ENCODE data around the gene CSHL1. TPM values are rescaled to one million over a fixed set of nuclear protein-coding genes. Genes with fewer than 3 reads are reported as not detected.

Gene CSHL1
- total RNA-seq, 2 experiments from 2014 or later, result not detected

DNA sequence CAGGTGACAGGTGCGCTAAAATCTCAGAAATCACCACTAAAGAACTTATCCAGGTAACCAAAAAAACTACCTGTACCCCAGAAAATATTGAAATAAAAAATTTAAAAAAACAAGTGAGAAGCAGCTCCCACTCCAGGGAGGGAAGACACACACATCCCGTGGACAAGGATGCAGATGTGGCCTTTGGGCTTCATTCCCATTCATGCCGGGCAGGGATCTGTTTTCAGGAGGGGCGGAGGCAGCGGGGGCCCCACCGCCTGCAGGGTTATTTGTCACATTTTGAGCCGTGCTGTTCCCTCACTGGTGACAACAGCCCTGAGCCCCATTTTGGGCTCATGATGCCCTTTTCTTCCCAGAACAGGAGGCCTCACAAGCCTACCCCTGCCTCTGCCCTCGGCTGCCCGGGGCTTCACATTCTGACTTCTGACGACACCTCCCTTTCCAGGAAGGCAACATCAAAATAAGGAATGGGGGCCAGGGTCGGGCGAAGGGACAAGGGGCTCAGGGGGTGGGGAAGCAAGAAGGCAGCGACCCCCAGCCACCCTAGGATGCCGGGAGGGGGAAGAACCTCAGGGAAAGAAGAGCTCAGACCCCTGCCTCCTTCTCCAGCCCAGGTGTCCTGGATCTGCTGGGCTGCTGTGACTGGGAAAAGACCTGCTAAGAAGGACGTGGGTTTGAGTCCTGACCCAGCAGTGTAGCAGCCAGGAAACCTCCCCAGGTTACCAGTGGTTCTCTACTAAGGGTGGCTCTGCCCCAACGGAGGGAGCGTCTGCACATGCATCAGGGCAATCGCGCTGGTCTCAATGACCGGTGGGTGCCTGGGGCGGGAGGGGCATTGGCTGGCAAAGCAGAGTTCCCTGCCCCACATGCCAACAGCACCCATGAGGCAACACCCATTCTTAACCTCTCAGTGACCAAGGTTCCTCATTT lies 23.4 kb upstream of the CSHL1 start:
- Mint-ChIP-seq H3K4me1 (peaks cover 44% of the 10 kb centered on the region), H3K27me3 (peaks cover 4% of the 10 kb centered on the region), H3K27ac (no peak overlapping the region), H3K4me3 (no peak overlapping the region), H3K36me3 (ENCODE audit: low read depth) (peaks cover 6% of the 10 kb centered on the region), H3K9me3 (no peaks in the 10 kb centered on the region)
- no peak for DNase-seq
- CTCF ChIA-PET, result interaction anchor here (0.5 to 7.7 kb wide), 4 partner anchors 12 to 86 kb away, joined by 3 to 38 read pairs (median 18); partner anchors contain the start of genes GH1 and ICAM2
- POLR2A ChIA-PET, result no interaction called here

DNA sequence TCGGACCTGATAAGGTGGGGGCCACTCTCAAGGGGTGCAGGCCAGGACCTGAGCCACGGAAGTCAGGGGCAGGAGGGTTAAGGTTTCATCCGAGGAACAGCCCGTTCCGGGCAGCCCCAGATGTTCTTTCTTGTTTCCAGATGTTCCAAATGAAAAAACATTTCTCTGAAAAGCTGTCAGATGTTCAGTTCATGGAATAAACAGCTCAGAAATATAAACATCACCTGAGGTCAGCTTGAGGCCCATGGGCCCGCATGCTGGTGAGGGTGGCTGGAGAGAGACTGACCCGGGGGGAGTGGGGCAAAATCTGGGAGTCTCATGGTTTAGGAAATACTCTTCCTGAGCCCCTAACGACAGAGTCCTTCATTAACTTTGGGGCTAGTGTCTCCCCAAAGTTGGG lies 22.5 kb upstream of the CSHL1 start:
- peaks cover 8% of the 10 kb centered on the region for H3K36me3 Mint-ChIP-seq (ENCODE audit: low read depth)
- H3K4me1 Mint-ChIP-seq, result peaks cover 36% of the 10 kb centered on the region
- ChIA-PET CTCF (interaction anchor here (1.0 to 7.7 kb wide), 6 partner anchors 13 to 200 kb away, joined by 3 to 38 read pairs (median 14); partner anchors contain the start of gene GH1), POLR2A (no interaction called here)
- peak overlapping the region; percentile 13 for H3K27ac Mint-ChIP-seq
- H3K9me3 Mint-ChIP-seq, result no peaks in the 10 kb centered on the region
- peaks cover 4% of the 10 kb centered on the region for H3K27me3 Mint-ChIP-seq
- no peak for DNase-seq
- H3K4me3 Mint-ChIP-seq, result no peak overlapping the region

DNA sequence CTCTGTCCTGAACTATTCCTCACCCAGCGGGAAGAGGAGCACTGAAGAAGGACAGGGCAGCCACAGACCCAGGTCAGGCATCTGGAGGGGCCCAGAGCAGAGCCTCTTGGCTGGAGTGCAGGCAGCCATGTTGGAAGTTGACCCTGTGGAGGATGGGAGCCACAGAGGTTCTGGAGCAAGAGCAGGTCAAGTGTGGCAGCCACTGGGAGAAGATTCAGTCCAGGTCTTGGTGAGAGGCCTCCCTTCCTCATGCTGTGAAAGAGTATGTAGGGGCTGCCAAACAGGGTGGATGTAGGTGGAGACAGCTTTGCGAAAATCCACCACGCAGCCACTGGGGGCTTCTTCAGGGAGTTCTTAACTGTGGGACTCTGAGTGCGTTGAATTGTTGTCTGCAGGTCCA lies 21.7 kb upstream of the CSHL1 start:
- peak overlapping the region; percentile 95 for H3K4me3 Mint-ChIP-seq
- ChIA-PET CTCF (interaction anchor here (1.0 to 7.7 kb wide), 11 partner anchors 11 to 201 kb away, joined by 3 to 38 read pairs (median 5); partner anchors contain the start of genes CSHL1 and GH1), POLR2A (no interaction called here)
- H3K27me3 Mint-ChIP-seq, result peaks cover 4% of the 10 kb centered on the region
- peaks cover 8% of the 10 kb centered on the region for H3K36me3 Mint-ChIP-seq (ENCODE audit: low read depth)
- DNase-seq, result no peak
- H3K4me1 Mint-ChIP-seq, result peaks cover 31% of the 10 kb centered on the region
- peak overlapping the region; percentile 95 for H3K27ac Mint-ChIP-seq
- H3K9me3 Mint-ChIP-seq, result no peaks in the 10 kb centered on the region

DNA sequence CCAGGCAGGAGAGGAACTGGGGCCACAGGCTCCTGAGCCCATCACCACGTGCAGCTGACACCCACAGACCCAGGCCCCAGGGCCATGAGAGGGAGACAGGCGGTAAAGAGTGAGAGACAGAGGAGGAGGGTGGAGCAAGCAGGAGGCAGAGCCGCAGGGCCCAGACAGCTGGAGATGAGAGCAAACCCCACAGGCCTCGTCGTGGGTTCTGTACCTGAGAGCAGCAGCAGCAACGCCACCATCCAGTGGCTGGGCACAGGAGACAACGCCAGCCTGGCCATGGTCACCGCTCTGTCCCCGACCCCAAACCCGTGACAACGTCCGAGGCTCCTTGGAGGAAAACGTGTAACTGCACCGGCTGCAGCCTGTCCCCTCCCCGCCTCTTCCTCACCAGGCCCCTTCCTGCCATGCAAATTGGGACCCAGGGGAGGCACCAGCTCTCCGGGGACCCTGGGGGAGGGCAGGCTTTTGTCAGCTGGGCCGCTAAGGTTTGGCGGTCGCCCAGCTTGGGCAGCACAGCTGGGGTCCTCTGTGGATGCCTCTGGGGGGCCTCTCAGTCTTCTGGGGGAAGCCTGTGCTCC lies 21.0 kb upstream of the CSHL1 start, which contains the start of gene CD79B:
TSS of gene CD79B (minus strand) at position 351 of the 581 bp plus-strand sequence. CDS start at position 281, 70 bp downstream.
- CTCF ChIA-PET, result interaction anchor here (1.0 to 7.7 kb wide), 13 partner anchors 11 to 202 kb away, joined by 3 to 38 read pairs (median 4); partner anchors contain the start of genes CSHL1 and GH1
- H3K27me3 Mint-ChIP-seq, result peaks cover 4% of the 10 kb centered on the region
- peak within 1 kb of the TSS; percentile 95 for H3K4me3 Mint-ChIP-seq
- H3K36me3 Mint-ChIP-seq (ENCODE audit: low read depth), result peaks cover 8% of the 10 kb centered on the region
- peak within 1 kb of the TSS; percentile 95 for H3K27ac Mint-ChIP-seq
- H3K9me3 Mint-ChIP-seq, result no peaks in the 10 kb centered on the region
- DNase-seq, result peak; percentile 47
- POLR2A ChIA-PET, result no interaction called here
- peaks cover 31% of the 10 kb centered on the region for H3K4me1 Mint-ChIP-seq

DNA sequence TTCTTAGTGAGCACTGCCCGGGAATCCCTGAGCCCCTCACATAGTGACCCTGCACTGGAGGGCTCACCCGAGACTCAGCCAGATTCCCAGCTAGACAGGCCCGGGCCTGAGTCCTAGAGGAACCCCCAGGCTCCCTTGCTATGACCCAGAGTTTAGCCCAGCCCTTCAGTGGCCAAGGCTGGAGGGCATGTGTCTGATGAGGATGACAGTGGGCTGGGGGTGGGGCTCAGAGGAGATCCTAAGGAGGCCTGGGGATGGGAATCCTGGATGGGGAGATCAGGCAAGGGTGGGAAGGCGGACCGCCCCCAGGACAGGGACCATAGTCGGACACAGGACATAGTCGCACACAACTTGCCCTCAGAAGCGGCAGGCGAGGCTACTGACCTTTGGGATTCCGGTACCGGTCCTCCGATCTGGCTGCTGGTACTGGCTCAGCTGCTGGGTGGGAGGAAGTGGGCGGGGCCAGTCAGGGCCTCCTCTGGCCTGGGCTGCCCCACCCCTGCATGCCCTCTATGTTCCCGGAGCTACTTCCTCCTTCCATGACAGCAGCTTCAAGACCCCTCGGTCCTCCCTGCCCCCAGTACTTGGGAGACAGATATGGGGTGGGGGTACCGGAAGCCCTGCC lies 20.0 kb upstream of the CSHL1 start:
- Mint-ChIP-seq H3K27ac (peak overlapping the region; percentile 95), H3K36me3 (ENCODE audit: low read depth) (peaks cover 8% of the 10 kb centered on the region), H3K4me1 (peaks cover 30% of the 10 kb centered on the region), H3K4me3 (peak overlapping the region; percentile 95), H3K27me3 (peaks cover 4% of the 10 kb centered on the region), H3K9me3 (no peaks in the 10 kb centered on the region)
- ChIA-PET POLR2A (no interaction called here), CTCF (interaction anchor here (0.5 to 7.7 kb wide), 11 partner anchors 9 to 1923 kb away, joined by 3 to 38 read pairs (median 4); partner anchors contain the start of gene GH1)
- DNase-seq, result peak; percentile 65

DNA sequence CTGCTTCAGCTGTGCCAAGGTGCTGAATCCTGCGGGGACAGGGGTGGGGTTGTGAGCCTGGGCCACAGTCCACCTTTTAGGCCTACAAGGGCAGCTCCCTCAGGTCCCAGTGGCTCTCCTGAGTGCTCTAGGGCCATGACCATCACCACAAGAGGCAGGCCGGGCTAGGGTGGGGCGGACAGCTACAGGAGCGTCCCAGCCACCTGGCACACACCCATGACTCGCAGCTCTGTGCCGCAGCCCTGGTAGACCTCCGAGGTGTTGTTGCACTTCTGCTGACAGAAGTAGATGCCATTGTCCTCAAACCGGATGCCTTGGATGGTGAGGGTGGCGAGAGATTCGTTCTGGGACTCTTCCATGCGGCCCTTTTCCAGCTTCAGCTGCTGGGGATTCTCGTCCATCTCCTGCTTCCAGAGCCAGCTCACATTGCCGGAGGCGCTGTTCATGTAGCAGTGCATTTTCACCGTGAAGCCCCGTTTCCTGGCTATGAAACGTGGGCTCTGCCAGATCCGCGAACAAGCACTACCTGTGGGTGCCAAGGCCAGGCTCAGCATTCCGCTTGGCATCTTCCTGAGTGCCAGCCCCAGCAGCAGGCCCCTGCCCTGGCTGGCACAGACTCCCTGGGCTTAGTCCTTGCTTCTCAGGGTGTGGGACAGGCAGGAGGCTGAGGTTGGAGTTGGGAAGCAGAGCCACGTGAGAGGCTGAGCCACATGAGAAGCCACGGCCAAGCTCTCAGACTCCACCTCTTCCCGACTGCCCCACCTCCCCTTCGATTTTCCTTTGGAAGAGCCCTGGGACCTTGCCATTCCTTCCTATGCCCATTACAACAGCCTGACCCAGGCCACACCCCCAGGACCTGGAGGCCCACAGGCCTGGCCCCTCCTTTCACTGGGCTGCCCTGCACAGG lies 19.1 kb upstream of the CSHL1 start:
- CTCF ChIA-PET, result interaction anchor here (0.5 to 7.7 kb wide), 10 partner anchors 10 to 204 kb away, joined by 3 to 38 read pairs (median 4); partner anchors contain the start of gene GH1
- Mint-ChIP-seq H3K36me3 (ENCODE audit: low read depth) (peaks cover 8% of the 10 kb centered on the region), H3K4me1 (peaks cover 29% of the 10 kb centered on the region), H3K27ac (peak overlapping the region; percentile 19), H3K27me3 (no peaks in the 10 kb centered on the region), H3K9me3 (no peaks in the 10 kb centered on the region), H3K4me3 (peak overlapping the region; percentile 95)
- POLR2A ChIA-PET, result no interaction called here
- DNase-seq, result no peak

DNA sequence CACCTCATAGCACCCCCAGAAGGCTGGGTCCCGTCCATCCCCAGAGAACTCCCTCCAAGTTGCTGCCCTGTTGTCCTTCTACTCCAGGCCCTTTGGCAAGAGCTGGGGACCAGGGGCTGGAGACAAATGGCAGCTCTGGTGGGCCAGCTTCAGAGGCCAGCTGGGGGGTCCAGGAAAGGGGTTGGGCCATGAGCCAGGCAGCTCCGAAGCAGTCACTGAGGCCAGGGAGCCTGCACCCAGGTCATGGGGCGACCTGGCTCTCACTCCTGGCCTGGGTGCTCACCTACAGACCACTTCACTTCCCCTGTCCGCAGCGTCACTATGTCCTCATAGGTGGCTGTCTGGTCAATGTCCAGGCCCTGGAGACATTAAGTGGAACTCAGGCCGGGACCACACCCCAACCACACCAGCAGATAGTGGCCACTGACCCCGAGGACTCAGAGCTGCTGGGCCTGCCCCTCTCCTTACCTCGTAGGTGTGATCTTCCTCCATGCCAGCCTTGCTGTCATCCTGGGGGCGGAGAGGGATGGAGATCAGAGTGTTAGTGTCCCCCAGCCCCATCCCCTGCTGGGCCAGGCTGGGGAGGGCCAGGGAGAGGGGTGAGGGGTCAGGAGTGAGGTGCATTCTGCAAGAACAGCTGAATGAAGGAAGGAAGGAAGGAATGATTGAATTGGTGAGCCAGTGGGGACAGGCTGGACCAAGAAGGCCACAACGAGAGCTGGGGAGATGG lies 18.1 kb upstream of the CSHL1 start:
- H3K27me3 Mint-ChIP-seq, result no peaks in the 10 kb centered on the region

DNA sequence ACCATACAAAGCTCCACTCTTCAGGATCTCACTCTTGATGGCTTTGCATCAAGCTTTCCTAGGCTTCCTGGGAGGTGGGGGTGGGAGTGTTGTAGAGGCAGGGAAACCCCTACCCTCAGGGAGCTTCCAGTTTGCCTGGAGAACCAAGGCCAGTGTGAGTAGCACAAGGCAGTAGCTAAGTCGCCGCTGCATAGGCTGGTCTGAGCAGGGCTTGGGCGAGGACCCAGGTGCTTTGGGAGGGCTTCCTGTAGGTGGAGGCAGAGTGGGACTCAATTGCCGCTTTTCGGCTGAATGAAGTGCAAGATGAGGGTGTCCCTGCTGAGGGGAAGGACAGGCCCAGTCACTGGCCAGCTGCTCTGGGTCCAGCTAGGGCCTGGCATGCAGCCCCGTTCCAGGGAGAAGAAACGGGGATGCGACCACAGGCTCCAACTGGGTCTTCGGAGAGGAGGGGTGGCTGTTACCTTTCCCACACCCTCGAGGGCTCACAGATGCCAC lies 17.2 kb upstream of the CSHL1 start:
- Mint-ChIP-seq H3K27me3 (no peaks in the 10 kb centered on the region), H3K9me3 (no peaks in the 10 kb centered on the region), H3K36me3 (ENCODE audit: low read depth) (peaks cover 8% of the 10 kb centered on the region), H3K4me1 (peaks cover 27% of the 10 kb centered on the region), H3K4me3 (no peak overlapping the region), H3K27ac (no peak overlapping the region)
- ChIA-PET POLR2A (interaction anchor here (0.6 kb wide), 1 partner anchor 8 kb away, joined by 13 read pairs; no protein-coding TSS in a partner anchor), CTCF (interaction anchor here (0.5 to 7.2 kb wide), 8 partner anchors 9 to 510 kb away, joined by 3 to 33 read pairs (median 4); partner anchors contain the start of gene GH1)
- DNase-seq, result no peak

More for the DNA sequence above, 18.1 kb upstream of the CSHL1 start:
- peaks cover 29% of the 10 kb centered on the region for H3K4me1 Mint-ChIP-seq
- ChIA-PET CTCF (interaction anchor here (0.9 to 7.7 kb wide), 8 partner anchors 10 to 205 kb away, joined by 3 to 38 read pairs (median 6); partner anchors contain the start of gene GH1), POLR2A (no interaction called here)
- H3K27ac Mint-ChIP-seq, result peak overlapping the region; percentile 69
- no peaks in the 10 kb centered on the region for H3K9me3 Mint-ChIP-seq
- H3K4me3 Mint-ChIP-seq, result peak overlapping the region; percentile 20
- H3K36me3 Mint-ChIP-seq (ENCODE audit: low read depth), result peaks cover 8% of the 10 kb centered on the region
- DNase-seq, result no peak

DNA sequence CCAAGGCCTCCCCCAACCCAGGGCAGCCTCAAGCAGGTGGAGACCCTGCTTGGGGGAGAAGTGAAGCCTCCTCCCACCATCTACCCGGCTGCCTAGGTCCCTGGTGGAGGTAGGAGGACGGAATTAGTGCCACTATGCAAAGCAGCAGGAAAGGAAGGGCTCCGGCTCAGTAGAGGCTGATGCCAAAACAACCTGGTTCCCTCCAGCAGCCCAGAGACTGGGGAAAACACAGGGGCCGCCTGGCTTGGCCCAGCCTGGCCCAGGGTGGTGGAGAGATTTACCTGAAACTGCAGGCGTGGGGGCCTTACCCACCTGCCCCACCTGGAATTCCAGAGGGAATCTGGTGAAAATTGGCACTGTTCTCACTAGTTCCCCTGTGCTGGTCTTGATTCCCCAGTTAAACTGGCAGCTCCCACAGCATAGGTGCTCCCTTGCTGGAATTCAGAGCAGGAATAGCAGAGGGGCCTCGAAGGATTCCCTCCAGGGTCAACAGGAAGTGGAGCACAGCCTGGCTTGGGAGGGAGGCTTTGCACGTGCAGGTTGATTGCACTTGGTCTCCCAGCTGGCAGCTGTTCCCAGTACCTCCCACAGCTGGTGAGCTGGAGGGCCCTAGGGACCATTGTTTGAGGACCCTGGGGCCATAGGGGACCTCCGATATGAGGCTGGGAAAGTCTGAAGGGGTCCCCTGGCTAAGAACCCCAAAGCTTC lies 16.6 kb upstream of the CSHL1 start:
- Mint-ChIP-seq H3K4me1 (peaks cover 21% of the 10 kb centered on the region), H3K27me3 (no peaks in the 10 kb centered on the region), H3K36me3 (ENCODE audit: low read depth) (peaks cover 8% of the 10 kb centered on the region), H3K9me3 (no peaks in the 10 kb centered on the region), H3K4me3 (no peak overlapping the region), H3K27ac (no peak overlapping the region)
- DNase-seq, result no peak
- CTCF ChIA-PET, result interaction anchor here (0.5 to 7.2 kb wide), 6 partner anchors 9 to 511 kb away, joined by 3 to 33 read pairs (median 5); partner anchors contain the start of gene GH1
- POLR2A ChIA-PET, result interaction anchor here (0.6 kb wide), 1 partner anchor 9 kb away, joined by 13 read pairs; no protein-coding TSS in a partner anchor

DNA sequence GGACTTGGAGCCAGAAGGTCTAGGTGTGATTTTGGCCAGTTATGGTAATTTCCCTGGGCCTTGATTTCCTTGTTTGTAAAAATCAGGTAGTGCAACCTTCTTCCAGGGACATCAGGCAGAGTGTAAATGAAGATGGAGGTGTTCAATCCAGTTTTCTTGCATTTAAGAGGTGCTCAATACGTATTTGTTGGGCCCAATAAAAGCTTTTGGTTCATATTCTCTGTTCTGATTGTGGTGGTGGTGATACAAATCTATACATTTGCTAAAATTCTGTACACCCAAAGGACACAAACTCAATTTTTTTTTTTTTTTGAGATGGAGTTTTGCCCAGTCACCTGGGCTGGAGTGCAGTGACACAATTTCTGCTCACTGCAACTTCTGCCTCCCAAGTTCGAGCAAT lies 15.1 kb upstream of the CSHL1 start:
- no peaks in the 10 kb centered on the region for H3K27me3 Mint-ChIP-seq
- CTCF ChIA-PET, result interaction anchor here (0.5 to 1.9 kb wide), 4 partner anchors 21 to 187 kb away, joined by 3 to 15 read pairs (median 4); no protein-coding TSS in a partner anchor
- POLR2A ChIA-PET, result no interaction called here

More for the DNA sequence above, 15.1 kb upstream of the CSHL1 start:
- DNase-seq, result no peak
- Mint-ChIP-seq H3K9me3 (no peaks in the 10 kb centered on the region), H3K36me3 (ENCODE audit: low read depth) (peaks cover 8% of the 10 kb centered on the region), H3K27ac (no peak overlapping the region), H3K4me3 (no peak overlapping the region), H3K4me1 (peaks cover 8% of the 10 kb centered on the region)

All from activated CD4-positive, alpha-beta T cell treated with anti-CD3 and anti-CD28 coated beads, Interleukin-2, amount 10 ng/mL, durations not matched to agents 7 days and 5 days (primary cell).